Natural killer cell (primary cell): Measurements from ENCODE around the gene AUTS2. TPM values are rescaled to one million over a fixed set of nuclear protein-coding genes. Genes with fewer than 3 reads are reported as not detected.

Source experiments
- ATAC-seq, 3 donors: fragments of 150-1000 bp in 2 of 3; fragments of 200-7000 bp in 1 of 3; cut with Tn5 transposase; 1 replicate in 1 of 3; 2 replicates in 2 of 3; pipeline ENCODE4 v1.10.0; 2021; ENCODE audit warnings: mild to moderate bottlenecking in 2 of 3, moderate library complexity in 2 of 3
- DNase-seq, 2 donors: peaks; one replicate each; pipeline versions ENCODE4 v3.0.0 to v3.0.0-alpha.2; 2013 to 2021; ENCODE audit warnings: mixed read lengths in 1 of 2
- H3K27ac ChIP-seq: one replicate; pipeline ENCODE4 v1.5.1; 2013; ENCODE audit warnings: mild to moderate bottlenecking, low read length
- H3K27me3 ChIP-seq: one replicate; pipeline ENCODE4 v1.6.1; 2013; ENCODE audit warnings: low read length; ENCODE audit not compliant: control insufficient read depth, insufficient read depth
- H3K36me3 ChIP-seq: one replicate; pipeline ENCODE4 v1.6.1; 2013; ENCODE audit warnings: low read length; ENCODE audit not compliant: control insufficient read depth, insufficient read depth
- H3K4me1 ChIP-seq: one replicate; pipeline ENCODE4 v1.6.1; 2013; ENCODE audit warnings: low read length; ENCODE audit not compliant: control insufficient read depth, insufficient read depth
- H3K4me3 ChIP-seq: one replicate; pipeline ENCODE4 v1.5.1; 2013; ENCODE audit warnings: low read length
- H3K9me3 ChIP-seq: one replicate; pipeline ENCODE4 v1.6.1; 2013; ENCODE audit warnings: low read length; ENCODE audit not compliant: control insufficient read depth, insufficient read depth
- H3K27ac Mint-ChIP-seq, 2 donors: one replicate each; pipeline ENCODE4 v1.8.0; 2022; ENCODE audit warnings: mild to moderate bottlenecking in 2 of 2, mixed read lengths in 2 of 2, moderate library complexity in 1 of 2
- H3K27me3 Mint-ChIP-seq, 2 donors: one replicate each; pipeline ENCODE4 v1.8.0; 2022; ENCODE audit warnings: low read depth in 2 of 2, mixed read lengths in 2 of 2
- H3K36me3 Mint-ChIP-seq: one replicate; pipeline ENCODE4 v1.8.0; 2022; ENCODE audit warnings: mixed read lengths
- H3K4me1 Mint-ChIP-seq, 2 donors: one replicate each; pipeline ENCODE4 v1.8.0; 2022; ENCODE audit warnings: mixed read lengths in 2 of 2
- H3K4me3 Mint-ChIP-seq: one replicate; pipeline ENCODE4 v1.8.0; 2022; ENCODE audit warnings: mild to moderate bottlenecking, moderate library complexity, mixed read lengths
- H3K9me3 Mint-ChIP-seq, 2 donors: one replicate each; pipeline ENCODE4 v1.8.0; 2022; ENCODE audit warnings: mixed read lengths in 2 of 2
- CTCF ChIP-seq: fragments of 200-600 bp; IDR thresholded peaks from one replicate; pipeline ENCODE4 v1.8.0; 2022; ENCODE audit warnings: antibody characterized with exemption
- WGBS: methylation state at CpG from one replicate; pipeline ENCODE4 v1.1.7; 2013; ENCODE audit warnings: missing lambda C conversion rate; ENCODE audit not compliant: insufficient coverage; 5-methylcytosine and 5-hydroxymethylcytosine counted together
- intact Hi-C: fragments of 100-400 bp; cut with micrococcal nuclease; formaldehyde crosslinking; loops from one replicate; pipeline ENCODE4 v1.14.2; 2022
- total RNA-seq, 4 donors: library from RNA; stranded (reverse); fragments of 120-200 nt in 1 of 4; gene quantifications; one replicate each; pipeline versions ENCODE4 v1.2.3 to v1.2.4, GENCODE V29; 2013 to 2022

The AUTS2 gene
- total RNA-seq, 3 donors from 2014 or later (not counting 1 experiment from before 2014, with no cell fraction given) = 147 to 197 (median 155) TPM

GRCh38 chr7:69597278-69598076 is 798 bp upstream of the AUTS2 start:
- no peaks in the 10 kb centered on the region for H3K36me3 ChIP-seq
- Mint-ChIP-seq H3K27ac (peak overlapping the region in 1 of 2 donors; percentile 72), H3K36me3 (no peaks in the 10 kb centered on the region), H3K4me1 (peaks cover 5 to 14% of the 10 kb centered on the region in 2 donors), H3K4me3 (peak overlapping the region; percentile 89), H3K27me3 (peaks cover 0 to 3% of the 10 kb centered on the region in 2 donors), H3K9me3 (no peaks in the 10 kb centered on the region)
- peak overlapping the region; percentile 78 for H3K4me3 ChIP-seq
- H3K4me1 ChIP-seq = peaks cover 34% of the 10 kb centered on the region
- TF ChIP-seq CTCF = no peak
- ATAC-seq (peak in 2 of 3 donors; percentile 21 to 26), DNase-seq (peak; percentile 23 to 44)
- H3K27me3 ChIP-seq = peaks cover 5% of the 10 kb centered on the region
- WGBS = under 1% methylated on average over 68 of the region's 78 CpGs
- intact Hi-C loops = loop anchor here (5.0 to 10.0 kb wide), 2 partner anchors 80 to 227 kb away; no protein-coding TSS in a partner anchor
- peak overlapping the region; percentile 76 for H3K27ac ChIP-seq
- no peaks in the 10 kb centered on the region for H3K9me3 ChIP-seq

- DNase-seq (peak; percentile 19 to 29), ATAC-seq (no peak)
- Mint-ChIP-seq H3K4me3 (peak overlapping the region; percentile 95), H3K9me3 (no peaks in the 10 kb centered on the region), H3K27ac (peak overlapping the region in 1 of 2 donors; percentile 59), H3K36me3 (no peaks in the 10 kb centered on the region), H3K27me3 (peaks cover 0 to 3% of the 10 kb centered on the region in 2 donors), H3K4me1 (peaks cover 5 to 14% of the 10 kb centered on the region in 2 donors)
- intact Hi-C loops = loop anchor here (5.0 to 10.0 kb wide), 2 partner anchors 79 to 226 kb away; no protein-coding TSS in a partner anchor
- H3K4me3 ChIP-seq = peak overlapping the region; percentile 96
- under 1% methylated on average over 69 of the region's 70 CpGs for WGBS
- H3K27me3 ChIP-seq = peaks cover 5% of the 10 kb centered on the region
- peaks cover 34% of the 10 kb centered on the region for H3K4me1 ChIP-seq
- no peaks in the 10 kb centered on the region for H3K36me3 ChIP-seq
- TF ChIP-seq CTCF = no peak
- H3K27ac ChIP-seq = no peak overlapping the region
- no peaks in the 10 kb centered on the region for H3K9me3 ChIP-seq
Observed at GRCh38 chr7:69598487-69599285, 411 bp downstream of the AUTS2 start.

GRCh38 chr7:69599286-69599954 is 1.1 kb downstream of the AUTS2 start:
- no peaks in the 10 kb centered on the region for H3K9me3 Mint-ChIP-seq
- intact Hi-C loops = loop anchor here (5.0 to 10.0 kb wide), 2 partner anchors 78 to 225 kb away; no protein-coding TSS in a partner anchor

More at GRCh38 chr7:69599286-69599954, 1.1 kb downstream of the AUTS2 start:
- no peaks in the 10 kb centered on the region for H3K36me3 Mint-ChIP-seq
- Histone ChIP-seq H3K27me3 (peaks cover 5% of the 10 kb centered on the region), H3K4me3 (peak overlapping the region; percentile 96), H3K27ac (no peak overlapping the region), H3K36me3 (no peaks in the 10 kb centered on the region), H3K4me1 (peaks cover 41% of the 10 kb centered on the region), H3K9me3 (no peaks in the 10 kb centered on the region)
- peak overlapping the region; percentile 95 for H3K4me3 Mint-ChIP-seq
- no peak for TF ChIP-seq CTCF
- H3K4me1 Mint-ChIP-seq = peaks cover 5 to 14% of the 10 kb centered on the region in 2 donors
- ATAC-seq (peak in 1 of 3 donors; percentile 4), DNase-seq (peak in 1 of 2 donors; percentile 31)
- WGBS = under 1% methylated on average over 58 of the region's 61 CpGs
- H3K27me3 Mint-ChIP-seq = peaks cover 0 to 3% of the 10 kb centered on the region in 2 donors
- peak overlapping the region in 1 of 2 donors; percentile 59 for H3K27ac Mint-ChIP-seq
